GM18858 (cell line): ENCODE data around the gene ZFP82.

Experiments
- ATAC-seq: cut with Tn5 transposase; IDR thresholded peaks from one replicate; pipeline ENCODE4 v1.9.1; 2021; ENCODE audit not compliant: unreplicated experiment

ZFP82 gene

DNA sequence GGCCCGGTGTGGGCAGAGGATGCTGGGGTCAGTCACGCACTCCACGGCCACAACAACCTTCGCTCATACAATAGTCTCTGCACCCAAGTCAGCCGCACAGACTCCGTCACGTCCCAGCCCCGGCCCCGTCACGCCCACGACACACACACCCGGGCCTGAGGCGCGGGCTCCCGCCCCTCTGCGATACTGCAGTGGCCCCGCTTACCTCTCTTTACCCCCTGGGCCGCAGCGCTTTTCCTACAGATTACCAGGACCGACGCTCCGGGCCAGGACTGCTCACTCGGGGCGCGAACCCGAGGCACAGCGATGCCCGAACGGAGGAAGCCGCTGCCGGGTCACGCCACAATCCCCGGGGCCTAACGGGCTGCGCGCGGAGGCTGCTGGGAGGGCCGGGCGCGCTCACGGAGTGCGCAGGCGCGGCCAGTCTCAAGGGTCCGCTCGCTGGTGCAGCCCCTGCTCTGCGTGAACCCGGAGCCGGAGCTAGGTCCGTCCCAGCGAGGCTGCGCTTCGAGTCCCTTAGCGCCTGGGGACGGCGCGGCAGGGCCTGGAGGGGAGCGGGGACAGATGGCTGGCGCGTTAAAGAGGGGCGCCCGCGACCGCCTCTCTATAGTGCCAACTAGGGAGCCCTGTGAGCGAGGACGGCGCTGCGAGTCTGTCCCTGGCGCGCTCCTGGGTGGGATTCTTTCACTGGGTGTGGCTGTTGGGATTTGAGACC, at the start of gene ZFP82:
ZFP82 (minus strand) TSS at position 358 of the 715 bp plus-strand sequence. CDS start 8,855 bp downstream, outside the sequence.
- peak; percentile 53 for ATAC-seq

- ATAC-seq, result no peak
Observed at GRCh38 chr19:36460046-36460445, 41.6 kb upstream of the ZFP82 start.

DNA sequence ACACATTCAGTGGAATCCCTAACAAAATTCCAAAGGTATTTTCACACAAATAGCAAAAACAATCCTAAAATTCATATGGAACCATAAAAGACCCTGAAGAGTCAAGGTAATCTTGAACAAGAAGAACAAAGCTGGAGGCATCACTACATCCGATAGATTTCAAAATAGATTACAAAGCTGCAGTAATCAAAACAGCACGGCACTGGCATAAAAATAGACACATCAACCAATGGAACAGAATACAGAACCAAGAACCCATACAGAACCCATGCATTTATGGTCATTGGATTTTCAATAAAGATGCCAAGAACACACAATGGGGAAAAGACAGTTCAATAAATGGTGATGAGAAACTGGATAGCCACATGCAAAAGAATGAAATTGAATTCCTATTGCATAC, 38.4 kb upstream of the ZFP82 start:
- no peak for ATAC-seq

DNA sequence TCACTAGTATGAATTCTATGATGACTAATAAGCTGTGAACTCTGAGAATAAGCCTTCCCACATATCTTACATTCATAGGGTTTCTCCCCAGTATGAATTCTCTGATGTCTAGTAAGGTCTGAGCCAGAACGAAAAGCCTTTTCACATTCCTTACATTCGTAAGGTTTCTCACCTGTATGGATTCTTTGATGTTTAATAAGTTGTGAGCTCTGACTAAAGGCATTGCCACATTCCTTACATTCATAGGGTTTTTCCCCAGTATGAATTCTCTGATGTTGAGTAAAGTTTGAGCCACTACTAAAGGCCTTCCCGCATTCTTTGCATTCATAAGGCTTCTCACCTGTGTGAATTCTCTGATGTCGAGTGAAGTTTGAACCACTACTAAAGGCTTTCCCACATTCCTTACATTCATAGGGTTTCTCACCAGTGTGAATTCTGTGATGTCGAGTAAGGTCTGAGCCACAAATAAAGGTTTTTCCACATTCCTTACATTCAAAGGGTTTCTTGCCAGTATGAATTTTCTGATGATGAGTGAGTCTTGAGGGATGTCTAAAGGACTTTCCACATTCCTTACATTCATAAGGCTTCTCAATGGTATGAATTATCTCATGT, 30.7 kb upstream of the ZFP82 start:
- ATAC-seq, result no peak

DNA sequence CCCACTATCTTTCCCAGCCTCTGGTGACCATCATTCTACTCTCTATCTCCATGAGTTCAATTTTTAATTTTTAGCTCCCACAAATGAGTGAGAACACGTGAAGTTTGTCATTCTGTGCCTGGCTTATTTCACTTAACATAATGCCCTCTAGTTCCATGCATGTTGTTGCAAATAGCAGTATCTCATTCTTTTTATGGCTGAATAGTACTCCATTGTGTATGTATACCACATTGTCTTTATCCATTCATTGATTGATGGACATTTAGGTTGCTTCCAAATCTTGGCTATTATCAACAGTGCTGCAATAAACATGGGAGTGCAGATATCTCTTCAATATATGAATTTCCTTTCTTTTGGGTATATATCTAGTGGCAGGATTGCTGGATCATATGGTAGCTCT, 22.9 kb upstream of the ZFP82 start:
- no peak for ATAC-seq

DNA sequence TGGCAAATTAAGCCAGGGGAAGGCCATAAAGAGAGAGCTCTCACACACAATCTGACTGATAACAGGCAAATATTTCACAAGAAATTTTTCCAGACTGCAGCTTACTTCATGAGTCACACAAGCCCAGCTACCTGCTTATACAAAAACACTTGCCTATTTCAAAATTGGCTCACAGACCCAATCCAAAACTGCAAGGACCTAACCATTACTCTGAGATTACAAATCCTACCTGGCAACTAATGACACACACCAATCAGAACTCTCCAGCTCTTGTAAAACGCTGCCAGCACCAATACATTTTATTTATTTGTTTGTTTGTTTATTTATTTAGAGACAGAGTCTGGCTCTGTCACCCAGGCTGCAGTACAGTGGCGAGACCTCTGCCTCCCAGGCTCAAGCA, 18.1 kb upstream of the ZFP82 start:
- no peak for ATAC-seq

DNA sequence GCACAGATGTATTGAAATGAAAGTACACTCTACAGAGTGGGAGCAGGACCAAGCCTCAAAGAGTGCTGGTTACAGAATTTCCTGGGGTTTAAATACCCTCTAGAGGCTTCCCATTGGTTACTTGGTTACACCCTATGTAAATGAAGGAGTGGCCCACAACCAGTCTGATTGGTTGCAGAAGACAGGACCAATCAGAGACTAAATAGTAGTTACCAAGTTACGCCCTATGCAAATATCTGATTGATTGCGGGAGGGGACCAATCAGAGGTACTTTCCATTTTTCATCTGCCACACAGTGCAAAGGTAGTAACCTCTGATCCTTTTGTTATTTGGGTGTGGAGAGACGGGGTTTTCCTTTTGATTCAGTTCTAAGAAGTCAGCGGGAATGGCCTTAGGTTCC, 5.5 kb upstream of the ZFP82 start:
- ATAC-seq, result no peak

GRCh38 chr19:36421749-36422481, 3.5 kb upstream of the ZFP82 start:
- ATAC-seq, result no peak

DNA sequence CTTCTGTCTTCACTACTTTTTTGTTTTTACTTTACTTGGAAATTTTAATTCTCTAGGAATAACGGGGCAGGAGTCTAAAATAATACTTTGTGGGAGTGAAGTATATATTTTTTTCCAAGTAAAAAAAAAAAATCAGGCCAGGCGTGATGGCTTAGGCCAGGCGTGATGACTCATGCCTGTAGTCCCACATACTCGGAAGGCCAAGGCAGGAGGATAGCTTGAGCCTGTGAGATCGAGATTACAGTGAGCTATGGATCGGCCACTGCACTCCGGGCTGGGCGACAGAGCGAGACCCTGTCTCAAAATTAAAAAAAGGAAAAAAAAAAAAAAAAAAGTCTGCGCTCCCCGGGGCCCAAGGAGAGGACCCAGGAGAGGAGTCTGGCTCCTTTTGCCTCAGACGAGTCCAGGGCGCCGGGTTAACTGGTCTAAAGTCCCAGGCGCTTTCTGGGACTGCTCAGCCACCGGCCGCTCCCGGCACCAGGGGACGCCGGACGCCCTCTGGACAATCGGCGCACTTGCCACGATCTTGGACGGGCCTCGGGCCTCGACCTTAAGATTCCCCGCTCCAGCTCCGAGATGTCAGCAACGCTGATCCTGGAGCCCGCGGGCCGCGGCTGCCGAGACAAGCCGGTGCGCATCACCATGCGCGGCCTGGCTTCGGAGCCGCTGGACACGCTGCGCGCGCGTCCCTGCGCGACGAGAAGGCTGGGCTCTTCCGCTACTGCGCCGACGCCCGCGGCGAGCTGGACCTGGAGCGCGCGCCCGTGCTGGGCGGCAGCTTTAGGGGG, 2.7 kb upstream of the ZFP82 start:
- no peak for ATAC-seq

DNA sequence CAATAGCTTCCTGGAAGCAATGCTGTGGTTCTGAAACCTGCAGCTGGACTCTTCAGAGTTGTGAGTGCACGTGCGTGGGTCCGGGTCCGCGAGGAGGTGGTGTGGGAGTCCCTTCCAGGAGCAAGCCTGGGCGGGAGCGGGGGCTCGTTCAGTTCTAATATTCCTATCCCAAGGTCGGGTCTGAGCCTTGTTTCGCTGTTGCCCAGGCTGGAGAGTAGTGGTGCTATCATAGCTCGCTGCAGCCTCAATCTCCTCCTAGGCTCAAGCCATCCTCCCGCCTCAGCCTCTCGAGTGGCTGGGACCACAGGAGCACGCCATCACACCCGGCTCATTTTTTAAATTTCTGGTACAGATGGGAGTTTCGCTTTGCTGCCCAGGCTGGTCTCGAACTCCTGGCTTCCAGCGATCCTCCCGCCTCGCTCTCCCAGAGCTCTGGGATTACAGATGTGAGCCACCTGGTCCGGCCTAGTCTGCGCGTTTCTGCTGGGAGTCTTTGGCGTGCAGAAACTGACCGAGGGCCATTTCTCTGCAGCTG, 625 bp downstream of the ZFP82 start:
- no peak for ATAC-seq

DNA sequence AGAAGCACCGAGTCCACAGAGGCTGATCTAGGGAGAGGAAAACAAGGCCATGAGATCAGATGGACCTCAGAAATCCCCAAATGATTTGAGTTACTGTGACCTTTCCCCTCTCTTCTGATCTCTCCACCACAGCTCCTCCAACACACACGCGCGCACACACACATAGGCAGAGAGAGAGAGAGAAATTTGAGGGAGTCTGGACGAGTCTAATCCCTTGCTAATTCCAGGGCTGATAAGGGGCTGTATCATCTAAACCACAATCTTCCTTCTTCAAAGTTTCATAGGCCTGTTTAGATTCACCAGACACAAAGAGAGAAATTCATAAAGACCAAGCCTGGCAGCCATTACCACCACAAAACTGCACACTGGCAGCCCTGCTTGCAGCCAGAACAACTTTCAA, 8.6 kb downstream of the ZFP82 start:
- no peak for ATAC-seq

DNA sequence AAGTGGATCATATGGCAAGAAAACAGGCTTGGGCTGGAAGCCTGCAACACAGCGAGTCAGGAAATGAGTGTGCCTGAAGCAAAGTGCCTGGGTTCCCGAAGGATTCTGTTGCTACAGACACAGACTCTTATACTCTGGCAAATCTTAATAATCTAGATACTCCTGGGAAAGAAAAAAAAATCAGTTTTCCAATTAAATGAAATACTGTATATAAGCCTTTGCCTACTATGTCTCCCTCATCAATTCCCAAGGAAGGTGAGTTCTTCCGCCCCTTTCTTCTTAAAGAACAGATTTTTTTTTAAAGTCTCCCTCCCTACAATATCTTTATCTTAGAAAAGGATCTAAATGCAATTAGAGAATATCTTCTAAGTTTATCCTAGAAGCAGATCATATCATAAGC, 10.3 kb downstream of the ZFP82 start:
- ATAC-seq, result no peak

- ATAC-seq, result no peak
Observed at GRCh38 chr19:36404498-36404897, 13.9 kb downstream of the ZFP82 start.

- ATAC-seq, result no peak
Observed at GRCh38 chr19:36401475-36401874, 17.0 kb downstream of the ZFP82 start.

- ATAC-seq, result no peak
Observed at GRCh38 chr19:36398571-36398970, 19.9 kb downstream of the ZFP82 start.

GRCh38 chr19:36392916-36393673, 25.3 kb downstream of the ZFP82 start:
- ATAC-seq, result no peak

DNA sequence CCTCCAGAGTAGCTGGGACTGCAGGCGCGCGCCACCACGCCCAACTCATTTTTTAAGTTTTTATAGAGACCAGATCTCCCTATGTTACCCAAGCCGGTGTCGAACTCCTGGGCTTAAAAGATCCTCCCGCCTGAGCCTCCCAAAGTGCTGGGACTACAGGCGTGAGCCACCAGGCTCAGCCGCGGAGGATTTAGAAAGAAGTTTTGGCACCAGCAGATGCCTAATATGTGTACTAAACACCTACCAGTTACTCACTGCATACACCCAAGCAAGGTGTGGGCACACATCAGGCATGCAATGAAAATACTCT, 39.0 kb downstream of the ZFP82 start:
- ATAC-seq, result no peak

DNA sequence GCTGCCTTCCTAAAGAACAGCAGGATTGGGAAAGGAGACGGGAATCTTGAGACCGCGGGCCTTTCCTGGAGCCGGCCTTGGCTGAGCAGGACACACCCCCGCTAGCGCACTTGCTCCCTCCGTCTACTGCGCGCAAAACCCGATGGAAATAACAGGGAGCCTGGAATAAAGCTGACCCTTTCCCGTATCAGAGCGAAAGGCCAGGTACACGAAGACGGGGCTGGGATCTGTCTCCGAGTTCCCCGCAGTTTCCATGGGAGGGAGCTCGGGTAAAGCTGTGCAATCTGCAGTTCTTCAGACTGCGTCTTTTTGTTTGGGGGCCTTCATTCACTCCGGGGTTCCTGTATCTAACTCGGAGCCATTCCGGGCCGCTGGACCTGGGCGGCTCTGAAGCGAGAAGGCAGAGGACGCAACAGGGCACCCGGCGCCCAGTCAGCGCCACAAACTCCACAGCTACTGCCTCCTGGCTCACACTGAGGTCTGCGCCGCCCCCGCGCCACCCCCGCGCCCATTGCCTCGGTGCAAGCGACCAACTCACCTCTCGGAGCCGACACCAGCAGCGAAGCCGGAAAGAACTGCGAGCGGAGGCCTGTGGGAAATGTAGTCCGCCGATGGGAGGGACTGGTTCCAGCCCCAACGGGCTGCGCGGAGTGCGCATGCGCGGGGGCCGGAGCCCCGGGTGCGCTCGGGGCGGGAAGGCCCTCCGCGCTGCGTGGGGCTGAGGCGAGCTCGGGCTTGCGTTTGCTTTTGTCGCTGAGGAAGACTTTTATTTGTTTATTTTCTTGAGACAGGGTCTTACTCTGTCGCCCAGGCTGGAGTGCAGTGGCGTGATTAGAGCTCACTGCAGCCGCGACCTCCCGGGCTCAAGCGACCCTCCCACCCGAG, 39.6 kb downstream of the ZFP82 start, which contains the start of gene ZFP14:
ZFP14 (minus strand) TSS at position 577 of the 885 bp plus-strand sequence. CDS start 11,309 bp downstream, outside the sequence.
- peak; percentile 85 for ATAC-seq

- no peak for ATAC-seq
Observed at GRCh38 chr19:36377541-36378178, 40.8 kb downstream of the ZFP82 start.
